Natural killer cell (primary cell): ENCODE data around the gene UCHL5. TPM values are rescaled to one million over a fixed set of nuclear protein-coding genes. Genes with fewer than 3 reads are reported as not detected.
"Not testable (repeated sequence)": the region's sequence is repeated elsewhere in the genome, so short reads cannot be mapped to it uniquely, and the experiment has no call there.

Source experiments
- ATAC-seq, 3 donors: fragments of 150-1000 bp in 2 of 3; fragments of 200-7000 bp in 1 of 3; cut with Tn5 transposase; 1 replicate in 1 of 3; 2 replicates in 2 of 3; pipeline ENCODE4 v1.10.0; 2021; ENCODE audit warnings: mild to moderate bottlenecking in 2 of 3, moderate library complexity in 2 of 3
- DNase-seq, 2 donors: peaks; one replicate each; pipeline versions ENCODE4 v3.0.0 to v3.0.0-alpha.2; 2013 to 2021; ENCODE audit warnings: mixed read lengths in 1 of 2
- H3K27ac ChIP-seq: one replicate; pipeline ENCODE4 v1.5.1; 2013; ENCODE audit warnings: mild to moderate bottlenecking, low read length
- H3K27me3 ChIP-seq: one replicate; pipeline ENCODE4 v1.6.1; 2013; ENCODE audit warnings: low read length; ENCODE audit not compliant: control insufficient read depth, insufficient read depth
- H3K36me3 ChIP-seq: one replicate; pipeline ENCODE4 v1.6.1; 2013; ENCODE audit warnings: low read length; ENCODE audit not compliant: control insufficient read depth, insufficient read depth
- H3K4me1 ChIP-seq: one replicate; pipeline ENCODE4 v1.6.1; 2013; ENCODE audit warnings: low read length; ENCODE audit not compliant: control insufficient read depth, insufficient read depth
- H3K4me3 ChIP-seq: one replicate; pipeline ENCODE4 v1.5.1; 2013; ENCODE audit warnings: low read length
- H3K9me3 ChIP-seq: one replicate; pipeline ENCODE4 v1.6.1; 2013; ENCODE audit warnings: low read length; ENCODE audit not compliant: control insufficient read depth, insufficient read depth
- H3K27ac Mint-ChIP-seq, 2 donors: one replicate each; pipeline ENCODE4 v1.8.0; 2022; ENCODE audit warnings: mild to moderate bottlenecking in 2 of 2, mixed read lengths in 2 of 2, moderate library complexity in 1 of 2
- H3K27me3 Mint-ChIP-seq, 2 donors: one replicate each; pipeline ENCODE4 v1.8.0; 2022; ENCODE audit warnings: low read depth in 2 of 2, mixed read lengths in 2 of 2
- H3K36me3 Mint-ChIP-seq: one replicate; pipeline ENCODE4 v1.8.0; 2022; ENCODE audit warnings: mixed read lengths
- H3K4me1 Mint-ChIP-seq, 2 donors: one replicate each; pipeline ENCODE4 v1.8.0; 2022; ENCODE audit warnings: mixed read lengths in 2 of 2
- H3K4me3 Mint-ChIP-seq: one replicate; pipeline ENCODE4 v1.8.0; 2022; ENCODE audit warnings: mild to moderate bottlenecking, moderate library complexity, mixed read lengths
- H3K9me3 Mint-ChIP-seq, 2 donors: one replicate each; pipeline ENCODE4 v1.8.0; 2022; ENCODE audit warnings: mixed read lengths in 2 of 2
- CTCF ChIP-seq: fragments of 200-600 bp; IDR thresholded peaks from one replicate; pipeline ENCODE4 v1.8.0; 2022; ENCODE audit warnings: antibody characterized with exemption
- WGBS: methylation state at CpG from one replicate; pipeline ENCODE4 v1.1.7; 2013; ENCODE audit warnings: missing lambda C conversion rate; ENCODE audit not compliant: insufficient coverage; 5-methylcytosine and 5-hydroxymethylcytosine counted together
- intact Hi-C: fragments of 100-400 bp; cut with micrococcal nuclease; formaldehyde crosslinking; loops from one replicate; pipeline ENCODE4 v1.14.2; 2022
- total RNA-seq, 4 donors: library from RNA; stranded (reverse); fragments of 120-200 nt in 1 of 4; gene quantifications; one replicate each; pipeline versions ENCODE4 v1.2.3 to v1.2.4, GENCODE V29; 2013 to 2022

The UCHL5 gene
- total RNA-seq, 3 donors from 2014 or later (not counting 1 experiment from before 2014, with no cell fraction given) = 44.3 to 53.9 (median 51.9) TPM

GRCh38 chr1:192983349-192983980 is 75.7 kb downstream of the UCHL5 start:
- Mint-ChIP-seq H3K4me1 (no peaks in the 10 kb centered on the region), H3K9me3 (no peaks in the 10 kb centered on the region), H3K4me3 (no peak overlapping the region), H3K27ac (no peak overlapping the region), H3K36me3 (no peaks in the 10 kb centered on the region), H3K27me3 (no peaks in the 10 kb centered on the region)
- H3K9me3 ChIP-seq = no peaks in the 10 kb centered on the region
- intact Hi-C loops = no loop called here
- H3K27ac ChIP-seq = no peak overlapping the region
- DNase-seq (no peak), ATAC-seq (no peak)
- H3K4me3 ChIP-seq = no peak overlapping the region
- H3K27me3 ChIP-seq = no peaks in the 10 kb centered on the region
- H3K36me3 ChIP-seq = no peaks in the 10 kb centered on the region
- no peak for TF ChIP-seq CTCF
- no peaks in the 10 kb centered on the region for H3K4me1 ChIP-seq
- WGBS = 74% methylated on average over 6 of the region's 6 CpGs

GRCh38 chr1:192980856-192981255 is 78.3 kb downstream of the UCHL5 start:
- H3K27me3 Mint-ChIP-seq = no peaks in the 10 kb centered on the region
- no peak for ATAC-seq

DNA sequence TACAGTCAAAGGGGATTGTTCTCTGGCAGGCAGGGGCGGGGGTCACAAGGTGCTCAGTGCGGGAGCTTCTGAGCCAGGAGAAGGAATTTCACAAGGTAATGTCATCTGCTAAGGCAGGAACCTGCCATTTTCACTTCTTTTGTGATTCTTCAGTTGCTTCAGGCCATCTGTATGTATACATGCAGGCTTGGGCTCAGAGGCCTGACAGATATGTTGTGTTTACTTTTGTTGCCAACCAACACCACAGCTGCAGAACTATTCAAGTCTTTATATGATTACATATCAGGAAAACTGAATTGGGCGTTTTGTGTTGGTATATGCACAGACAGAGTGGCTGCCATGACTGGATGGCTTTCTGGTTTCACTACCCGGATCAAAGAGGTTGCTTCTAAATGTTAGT is 78.8 kb downstream of the UCHL5 start:
- 93% methylated on average over 4 of the region's 4 CpGs for WGBS
- H3K9me3 Mint-ChIP-seq, H3K27ac Mint-ChIP-seq, intact Hi-C loops, H3K4me1 ChIP-seq, DNase-seq, H3K4me1 Mint-ChIP-seq, H3K27me3 ChIP-seq, H3K36me3 Mint-ChIP-seq, H3K27ac ChIP-seq, H3K36me3 ChIP-seq, H3K9me3 ChIP-seq, H3K4me3 ChIP-seq, H3K27me3 Mint-ChIP-seq, ATAC-seq, H3K4me3 Mint-ChIP-seq: not testable (repeated sequence)

More at GRCh38 chr1:192980856-192981255, 78.3 kb downstream of the UCHL5 start:
- Mint-ChIP-seq H3K27ac (no peak overlapping the region), H3K9me3 (no peaks in the 10 kb centered on the region), H3K4me3 (no peak overlapping the region), H3K36me3 (no peaks in the 10 kb centered on the region), H3K4me1 (no peaks in the 10 kb centered on the region)
- no peak overlapping the region for H3K4me3 ChIP-seq
- 79% methylated on average over 1 of the region's 1 CpG for WGBS
- no peak overlapping the region for H3K27ac ChIP-seq
- H3K36me3 ChIP-seq = no peaks in the 10 kb centered on the region
- intact Hi-C loops = no loop called here
- H3K9me3 ChIP-seq = no peaks in the 10 kb centered on the region
- no peaks in the 10 kb centered on the region for H3K4me1 ChIP-seq
- no peak for TF ChIP-seq CTCF
- no peak for DNase-seq
- H3K27me3 ChIP-seq = no peaks in the 10 kb centered on the region

- Mint-ChIP-seq H3K27ac (no peak overlapping the region), H3K9me3 (no peaks in the 10 kb centered on the region), H3K4me3 (no peak overlapping the region), H3K27me3 (no peaks in the 10 kb centered on the region), H3K4me1 (no peaks in the 10 kb centered on the region), H3K36me3 (no peaks in the 10 kb centered on the region)
- no peak for TF ChIP-seq CTCF
- Histone ChIP-seq H3K27me3 (no peaks in the 10 kb centered on the region), H3K9me3 (no peaks in the 10 kb centered on the region), H3K27ac (no peak overlapping the region), H3K36me3 (no peaks in the 10 kb centered on the region), H3K4me1 (no peaks in the 10 kb centered on the region), H3K4me3 (no peak overlapping the region)
- intact Hi-C loops = no loop called here
- no peak for ATAC-seq
- DNase-seq = no peak
- over 99% methylated on average over 13 of the region's 13 CpGs for WGBS
These were observed 79.6 kb downstream of the UCHL5 start for GRCh38 chr1:192979542-192979941.
